SK-N-MC (cell line): Measurements from ENCODE around the gene TRAF3.

ENCODE experiments used
- EZH2 ChIP-seq: fragments of 200-600 bp; sonication (generic); IDR thresholded peaks from one replicate; pipeline ENCODE4 v1.6.1; 2017; ENCODE audit warnings: antibody characterized with exemption
- FOXP2 ChIP-seq: optimal IDR thresholded peaks from 2 replicates; pipeline ENCODE3; 2011; ENCODE audit warnings: mild to moderate bottlenecking, moderate library complexity; ENCODE audit not compliant: insufficient read depth; ENCODE audit errors: extremely low read length, control extremely low read depth
- POLR2AphosphoS5 ChIP-seq: IDR thresholded peaks from 2 replicates; pipeline ENCODE4 v1.6.1; 2012; ENCODE audit warnings: mild to moderate bottlenecking, low read depth, low read length, borderline replicate concordance

DNA sequence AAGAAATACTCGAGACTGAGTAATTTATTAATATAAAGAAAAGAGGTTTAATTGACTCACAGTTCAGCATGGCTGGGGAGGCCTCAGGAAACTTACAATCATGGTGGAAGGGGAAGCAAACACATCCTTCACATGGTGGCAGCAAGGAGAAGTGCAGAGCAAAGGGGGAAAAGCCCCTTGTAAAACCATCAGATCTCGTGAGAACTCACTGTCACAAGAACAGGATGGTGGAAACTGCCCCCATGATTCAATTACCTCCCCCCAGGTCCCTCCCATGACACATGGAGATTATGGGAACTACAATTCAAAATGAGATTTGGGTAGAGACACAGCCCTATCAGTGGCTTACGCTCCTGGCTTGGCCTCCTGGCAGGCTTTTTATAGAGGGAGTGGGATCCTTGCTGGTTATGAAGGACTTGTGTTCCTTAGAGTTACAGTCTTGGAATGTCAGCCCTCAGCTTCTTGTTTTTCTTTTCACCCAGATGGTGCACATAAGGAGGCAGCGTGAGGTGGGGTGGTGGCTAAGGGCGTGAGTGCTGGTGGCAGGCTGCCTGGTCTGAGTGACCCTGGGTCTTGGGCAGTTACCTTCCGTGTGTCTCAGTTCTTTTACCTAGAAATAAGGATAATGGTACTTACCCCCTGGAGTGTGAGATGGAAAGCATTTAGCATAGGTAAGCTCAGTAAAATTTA lies 25.7 kb downstream of the TRAF3 start:
- TF ChIP-seq EZH2: no peak
- no peak for TF ChIP-seq POLR2AphosphoS5
- TF ChIP-seq FOXP2: no peak
